Measurements from ENCODE around the gene CDT1.
"Not testable (repeated sequence)": the region's sequence is repeated elsewhere in the genome, so short reads cannot be mapped to it uniquely, and the experiment has no call there.

Gene CDT1

GRCh38 chr16:88784074-88784855 is 19.3 kb upstream of the CDT1 start:
- DNase-seq: peak; percentile 69

- DNase-seq: no peak
Observed at GRCh38 chr16:88784856-88785105, 18.8 kb upstream of the CDT1 start.

- DNase-seq: peak; percentile 53
Observed at GRCh38 chr16:88785106-88785924, 18.3 kb upstream of the CDT1 start, which contains the start of gene PIEZO1. TSS of gene PIEZO1 (minus strand) at chr16:88785220. CDS start at chr16:88784964, 256 bp downstream.

GRCh38 chr16:88787579-88788314 is 15.8 kb upstream of the CDT1 start:
- DNase-seq: no peak

- DNase-seq: not testable (repeated sequence)
Observed at GRCh38 chr16:88788749-88789148, 14.8 kb upstream of the CDT1 start.

GRCh38 chr16:88789594-88789993 is 14.0 kb upstream of the CDT1 start:
- no peak for DNase-seq

GRCh38 chr16:88790312-88791211 is 13.0 kb upstream of the CDT1 start:
- no peak for DNase-seq

GRCh38 chr16:88792078-88792550 is 11.5 kb upstream of the CDT1 start:
- DNase-seq: no peak

- no peak for DNase-seq
Observed at GRCh38 chr16:88792668-88793250, 10.8 kb upstream of the CDT1 start.

- DNase-seq: no peak
Observed at GRCh38 chr16:88793251-88793954, 10.2 kb upstream of the CDT1 start.

- DNase-seq: no peak
Observed at GRCh38 chr16:88796278-88796677, 7.3 kb upstream of the CDT1 start.

- DNase-seq: no peak
Observed at GRCh38 chr16:88798073-88798472, 5.5 kb upstream of the CDT1 start.

- DNase-seq: no peak
Observed at GRCh38 chr16:88798772-88799455, 4.7 kb upstream of the CDT1 start.

- no peak for DNase-seq
Observed at GRCh38 chr16:88799569-88800276, 3.9 kb upstream of the CDT1 start.

GRCh38 chr16:88800277-88800592 is 3.4 kb upstream of the CDT1 start:
- DNase-seq: no peak

GRCh38 chr16:88804173-88804551 is 573 bp downstream of the CDT1 start:
- no peak for DNase-seq

GRCh38 chr16:88804552-88805339 is 1.2 kb downstream of the CDT1 start:
- DNase-seq: no peak

GRCh38 chr16:88805340-88805715 is 1.7 kb downstream of the CDT1 start:
- no peak for DNase-seq

GRCh38 chr16:88805887-88806393 is 2.4 kb downstream of the CDT1 start:
- no peak for DNase-seq
